ENCODE results near the gene HUS1B.

Gene HUS1B

DNA sequence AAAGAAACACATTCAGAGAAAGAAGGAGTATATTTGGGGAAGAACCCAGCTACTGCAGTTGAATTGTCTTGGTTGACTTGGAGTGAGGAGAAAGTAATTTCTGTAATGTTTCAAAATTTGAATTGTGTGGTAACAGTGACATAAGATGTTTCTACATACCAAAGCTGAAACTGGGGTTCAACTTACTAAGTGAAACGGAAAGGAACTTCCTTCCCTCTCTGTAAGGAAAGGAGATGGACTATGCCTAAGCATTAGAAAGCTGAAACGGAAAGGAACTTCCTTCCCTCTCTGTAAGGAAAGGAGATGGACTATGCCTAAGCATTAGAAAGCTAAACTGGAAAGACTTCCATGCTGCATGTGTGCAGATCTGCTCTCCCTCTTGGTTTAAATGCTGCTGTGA, 46.0 kb downstream of the HUS1B start:
- no peak overlapping the region for H3K27ac ChIP-seq

DNA sequence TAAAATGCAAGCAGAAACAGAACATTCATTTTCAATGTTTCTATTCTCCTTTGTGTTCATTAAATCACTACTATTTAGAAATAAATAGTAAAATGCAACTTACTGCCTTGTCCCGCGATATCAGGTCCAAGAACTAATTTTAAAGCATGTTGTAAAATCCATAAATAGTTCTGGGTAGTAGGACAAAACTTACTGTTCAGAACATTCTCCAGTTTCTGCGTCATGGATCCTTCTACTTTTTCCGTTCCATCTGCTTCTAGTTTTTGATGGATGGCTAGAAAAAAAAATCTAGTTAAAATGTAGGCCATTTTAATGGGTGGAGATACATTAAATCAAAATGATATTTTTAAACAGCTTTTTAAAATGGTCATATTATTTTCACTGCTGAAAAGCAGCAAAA, 47.0 kb downstream of the HUS1B start:
- H3K27ac ChIP-seq = no peak overlapping the region
- no peak for TF ChIP-seq ZFX (IDR thresholded peaks at IDR 0.05; ENCODE audit: borderline replicate concordance)
- TF ChIP-seq, protein P1, sequence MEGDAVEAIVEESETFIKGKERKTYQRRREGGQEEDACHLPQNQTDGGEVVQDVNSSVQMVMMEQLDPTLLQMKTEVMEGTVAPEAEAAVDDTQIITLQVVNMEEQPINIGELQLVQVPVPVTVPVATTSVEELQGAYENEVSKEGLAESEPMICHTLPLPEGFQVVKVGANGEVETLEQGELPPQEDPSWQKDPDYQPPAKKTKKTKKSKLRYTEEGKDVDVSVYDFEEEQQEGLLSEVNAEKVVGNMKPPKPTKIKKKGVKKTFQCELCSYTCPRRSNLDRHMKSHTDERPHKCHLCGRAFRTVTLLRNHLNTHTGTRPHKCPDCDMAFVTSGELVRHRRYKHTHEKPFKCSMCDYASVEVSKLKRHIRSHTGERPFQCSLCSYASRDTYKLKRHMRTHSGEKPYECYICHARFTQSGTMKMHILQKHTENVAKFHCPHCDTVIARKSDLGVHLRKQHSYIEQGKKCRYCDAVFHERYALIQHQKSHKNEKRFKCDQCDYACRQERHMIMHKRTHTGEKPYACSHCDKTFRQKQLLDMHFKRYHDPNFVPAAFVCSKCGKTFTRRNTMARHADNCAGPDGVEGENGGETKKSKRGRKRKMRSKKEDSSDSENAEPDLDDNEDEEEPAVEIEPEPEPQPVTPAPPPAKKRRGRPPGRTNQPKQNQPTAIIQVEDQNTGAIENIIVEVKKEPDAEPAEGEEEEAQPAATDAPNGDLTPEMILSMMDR (IDR thresholded peaks at IDR 0.05) = no peak

More for the DNA sequence above, 46.0 kb downstream of the HUS1B start:
- TF ChIP-seq, protein P1 (IDR thresholded peaks at IDR 0.05) = no peak
- no peak for TF ChIP-seq ZFX (IDR thresholded peaks at IDR 0.05; ENCODE audit: borderline replicate concordance)

DNA sequence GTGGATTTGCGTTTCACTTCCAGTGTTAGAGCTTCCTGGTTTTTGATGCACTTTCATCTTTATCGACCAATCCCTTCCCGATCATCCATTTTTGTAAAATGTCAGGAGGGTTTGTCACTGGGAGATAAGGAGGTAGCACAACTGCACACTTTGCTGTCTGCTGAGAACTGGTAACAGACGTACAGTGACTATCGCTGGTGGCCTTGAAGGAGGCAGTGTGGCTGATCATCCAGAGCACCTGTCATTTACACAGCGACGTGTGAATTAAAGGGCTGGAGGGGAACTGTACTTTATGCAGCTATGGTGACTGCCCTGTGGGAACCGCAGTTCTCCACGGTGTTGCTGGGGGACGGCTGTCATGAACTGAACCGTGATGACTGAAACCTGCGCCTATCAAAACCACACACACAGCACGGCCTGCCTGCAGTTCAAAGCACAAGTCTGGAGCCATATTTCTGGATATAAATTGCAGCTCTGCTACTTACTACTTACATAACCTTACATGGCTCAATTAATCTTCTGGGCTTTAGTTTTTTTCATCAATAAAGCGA, 50.0 kb downstream of the HUS1B start:
- H3K27ac ChIP-seq = no peak overlapping the region

More for the DNA sequence above, 50.0 kb downstream of the HUS1B start:
- no peak for TF ChIP-seq ZFX (IDR thresholded peaks at IDR 0.05; ENCODE audit: borderline replicate concordance)
- TF ChIP-seq, protein P1 (IDR thresholded peaks at IDR 0.05) = no peak
